DMS79 treated with DMSO at 0.1 percent for 48 hours (cell line): ENCODE measurements around the gene C6orf89.
A peak's percentile ranks its signal among the peaks of the same experiment; 100 is the strongest.
"Not testable (repeated sequence)": the region's sequence is repeated elsewhere in the genome, so short reads cannot be mapped to it uniquely, and the experiment has no call there.

Experiments
- DNase-seq: peaks from one replicate; lab custom pipeline; 2025; lab: John Stamatoyannopoulos, UW

C6orf89 gene

DNA sequence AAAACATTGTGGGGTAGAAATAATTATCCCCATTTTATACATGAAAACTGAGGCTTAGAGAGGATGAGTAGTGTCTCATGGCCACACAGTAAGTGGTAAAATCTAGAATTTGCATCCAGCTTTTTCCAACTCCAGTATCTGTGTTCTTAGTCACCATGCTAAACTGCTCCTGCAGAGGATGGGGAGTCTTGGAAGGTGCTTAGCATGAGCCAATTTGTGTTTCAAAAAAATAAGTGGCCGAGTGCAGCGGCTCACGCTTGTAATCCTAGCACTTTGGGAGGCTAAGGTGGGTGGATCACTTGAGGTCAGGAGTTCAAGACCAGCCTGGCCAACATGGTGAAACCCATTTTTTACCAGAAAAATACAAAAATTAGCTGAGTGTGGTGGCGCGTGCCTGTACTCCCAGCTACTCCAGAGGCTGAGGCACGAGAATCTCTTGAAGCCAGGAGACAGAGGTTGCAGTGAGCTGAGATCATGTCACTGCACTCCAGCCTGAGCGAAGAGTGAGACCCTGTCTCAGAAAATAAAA lies 2.4 kb downstream of the C6orf89 start:
- DNase-seq: no peak

DNA sequence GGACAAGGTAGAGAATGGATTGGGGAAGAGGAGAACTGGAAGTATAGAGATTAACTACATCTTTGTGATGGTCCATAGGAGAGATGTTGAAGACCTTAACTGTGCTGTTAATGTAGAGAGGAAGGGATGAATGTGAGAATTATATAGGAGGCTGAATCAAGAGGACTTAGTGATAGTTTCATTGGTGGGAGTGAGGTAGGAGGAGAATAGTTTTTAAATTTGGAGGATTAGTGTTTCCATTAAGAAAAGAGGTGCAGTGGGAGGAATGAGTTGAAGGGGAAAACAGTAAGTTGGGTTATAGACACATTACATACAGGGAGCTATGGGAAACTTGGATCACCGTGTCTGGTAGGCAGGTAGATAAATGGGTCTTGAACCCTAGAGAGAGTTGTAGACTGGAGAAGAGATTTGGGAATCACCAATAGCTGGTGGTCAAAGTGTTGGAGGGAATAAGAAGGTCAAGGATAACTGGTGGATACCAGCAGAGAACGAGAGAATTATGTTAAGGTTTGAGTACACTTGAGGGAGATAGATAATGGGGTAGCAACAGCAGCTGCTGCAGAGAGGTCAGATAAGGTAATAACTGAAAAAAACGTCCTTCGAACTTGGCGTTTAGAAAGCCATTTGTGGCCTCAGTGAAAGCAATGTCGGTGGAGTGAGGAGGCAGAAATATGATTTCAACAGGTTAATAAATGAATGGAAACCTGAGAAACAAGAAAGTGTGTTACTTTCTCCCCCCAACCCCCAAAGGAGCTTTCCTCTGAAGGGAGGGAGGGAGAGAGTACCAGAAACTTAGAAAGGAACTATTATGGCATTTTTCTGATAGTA lies 3.1 kb downstream of the C6orf89 start:
- peak; percentile 45 for DNase-seq

DNA sequence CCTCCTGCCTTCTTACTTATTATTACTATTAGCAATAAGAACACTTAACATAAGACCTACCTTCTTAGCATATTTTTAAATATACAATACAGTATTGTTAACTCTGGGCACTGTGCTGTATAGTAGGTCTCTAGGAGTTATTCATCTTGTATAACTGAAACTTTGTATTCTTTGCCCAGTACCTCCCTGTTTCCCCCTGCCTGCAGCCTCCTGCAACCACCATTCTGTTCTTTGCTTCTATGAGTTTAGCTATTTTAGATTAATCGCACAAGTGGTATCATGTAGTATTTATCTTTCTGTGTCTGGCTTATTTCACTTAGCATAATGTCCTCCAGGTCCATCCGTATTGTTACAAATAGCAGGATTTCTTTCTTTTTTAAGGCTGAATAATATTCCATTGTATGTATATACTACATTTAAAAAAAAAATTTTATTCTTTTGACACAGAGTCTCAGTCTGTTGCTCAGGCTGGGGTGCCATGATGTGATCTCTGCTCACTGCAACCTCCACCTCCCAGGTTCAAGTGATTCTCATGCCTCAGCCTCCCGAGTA lies 4.4 kb downstream of the C6orf89 start:
- no peak for DNase-seq

DNA sequence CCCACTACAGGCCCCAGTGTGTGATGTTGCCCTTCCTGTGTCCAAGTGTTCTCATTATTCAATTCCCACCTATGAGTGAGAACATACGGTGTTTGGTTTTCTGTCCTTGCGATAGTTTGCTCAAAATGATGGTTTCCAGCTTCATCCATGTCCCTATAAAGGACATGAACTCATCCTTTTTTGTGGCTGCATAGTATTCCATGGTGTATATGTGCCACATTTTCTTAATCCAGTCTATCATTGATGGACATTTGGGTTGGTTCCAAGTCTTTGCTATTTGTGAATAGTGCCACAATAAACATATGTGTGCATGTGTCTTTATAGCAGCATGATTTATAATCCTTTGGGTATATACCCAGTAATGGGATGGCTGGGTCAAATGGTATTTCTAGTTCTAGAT lies 5.4 kb downstream of the C6orf89 start:
- DNase-seq: not testable (repeated sequence)

DNA sequence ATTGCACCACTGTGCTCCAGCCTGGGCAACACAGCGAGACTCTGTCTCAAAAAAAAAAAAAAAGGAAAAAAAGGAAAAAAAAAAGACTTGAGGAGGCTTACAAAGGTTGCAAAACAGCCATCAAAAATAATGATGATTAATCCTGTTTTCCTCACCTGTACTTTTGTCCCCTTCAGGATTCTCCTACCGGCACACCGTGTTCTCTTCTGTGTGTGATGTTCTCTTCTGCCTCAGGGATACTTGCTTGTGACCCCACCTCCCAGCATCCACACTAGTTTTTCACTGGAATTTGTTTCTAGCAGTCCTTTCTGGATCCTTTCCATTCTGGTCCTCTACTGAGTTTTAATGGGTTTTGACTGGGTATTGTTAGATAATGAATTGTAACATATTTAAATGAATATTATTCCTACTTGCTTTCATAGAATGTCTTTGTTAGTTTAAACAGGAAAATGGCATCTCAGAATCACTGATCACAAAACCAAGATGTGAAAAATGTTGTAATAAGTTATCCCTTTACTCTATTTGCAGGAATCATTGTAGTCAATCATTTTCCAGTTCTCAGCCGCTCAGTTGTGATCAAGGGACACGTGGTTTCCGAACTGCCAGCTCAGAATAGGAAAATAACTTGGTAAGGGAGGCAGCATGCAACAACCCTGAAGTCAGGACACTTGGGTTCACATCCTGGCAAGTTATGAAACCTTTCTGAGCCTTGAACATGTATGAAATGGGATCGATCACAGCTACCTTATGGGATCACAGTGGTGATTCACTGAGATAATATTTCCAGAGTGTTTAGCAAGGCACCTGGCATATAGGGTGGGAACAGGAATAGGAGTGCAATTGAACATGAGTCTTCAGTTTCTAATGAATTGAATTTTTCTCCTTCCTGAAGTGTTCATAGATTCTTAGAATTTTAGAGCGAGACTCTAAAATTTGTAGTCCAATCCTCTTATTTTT lies 8.5 kb downstream of the C6orf89 start:
- no peak for DNase-seq

DNA sequence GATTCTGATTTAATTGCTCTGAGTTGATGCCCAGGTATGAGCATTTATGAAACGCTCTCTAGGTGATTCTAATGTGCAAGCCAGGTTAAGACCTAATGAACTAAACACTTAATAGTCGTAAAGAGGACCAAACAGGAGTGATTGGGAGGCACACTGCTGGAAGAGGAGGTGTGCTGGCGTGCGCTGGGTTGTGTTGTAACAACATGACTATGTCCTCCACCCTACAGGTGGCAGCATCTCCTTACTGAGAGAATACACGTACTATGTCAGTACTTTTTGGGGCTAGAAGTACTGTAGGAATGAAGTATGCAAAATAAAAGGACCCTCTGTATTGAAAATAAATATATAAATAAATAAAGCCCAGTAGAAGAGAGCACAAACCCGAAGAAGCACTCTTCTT lies 11.9 kb downstream of the C6orf89 start:
- DNase-seq: no peak

DNA sequence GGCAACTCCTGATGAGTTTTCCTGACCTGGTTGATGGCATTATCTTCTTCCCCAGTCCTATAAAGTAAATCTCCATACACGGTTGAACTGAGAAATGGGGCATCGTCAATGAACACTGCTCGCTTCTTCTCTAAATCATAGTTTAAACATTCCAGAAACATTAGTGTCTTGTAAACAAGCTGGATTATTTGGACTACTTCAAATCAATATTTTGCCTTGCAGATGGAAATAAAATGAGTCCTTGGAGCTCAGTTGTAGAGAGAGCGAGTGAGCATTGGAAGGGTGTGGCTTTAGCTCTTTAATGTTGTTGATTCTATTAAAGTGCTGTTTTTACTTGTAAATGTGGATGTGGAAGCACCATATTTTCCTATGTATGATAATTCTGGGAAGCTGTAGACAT lies 18.4 kb downstream of the C6orf89 start:
- DNase-seq: no peak

DNA sequence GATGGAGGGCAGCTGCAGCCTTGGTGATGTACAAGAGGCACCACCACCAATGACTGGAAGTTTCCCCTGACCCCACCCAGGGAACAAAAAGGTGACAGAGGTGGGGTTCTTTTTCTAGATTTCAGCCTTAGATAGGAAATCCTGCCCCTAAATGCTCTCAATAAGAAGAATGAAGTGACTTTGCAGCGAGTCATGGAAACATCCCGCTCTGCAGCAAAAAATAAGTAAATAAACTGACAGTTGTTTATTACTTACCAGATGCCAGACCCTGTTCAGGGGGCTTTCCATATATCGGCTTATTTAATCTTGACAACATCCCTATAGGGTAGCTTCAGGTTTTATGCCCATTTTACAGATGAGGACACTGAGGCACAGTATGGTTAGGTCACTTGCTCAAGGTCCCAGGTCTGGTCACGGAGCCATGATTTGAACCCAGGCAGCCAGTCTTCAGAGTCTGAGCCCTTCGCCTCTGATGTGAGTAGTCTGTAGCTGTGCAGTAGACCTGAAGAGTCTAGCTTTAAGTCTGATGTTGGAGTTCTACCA lies 19.2 kb downstream of the C6orf89 start:
- DNase-seq: no peak

DNA sequence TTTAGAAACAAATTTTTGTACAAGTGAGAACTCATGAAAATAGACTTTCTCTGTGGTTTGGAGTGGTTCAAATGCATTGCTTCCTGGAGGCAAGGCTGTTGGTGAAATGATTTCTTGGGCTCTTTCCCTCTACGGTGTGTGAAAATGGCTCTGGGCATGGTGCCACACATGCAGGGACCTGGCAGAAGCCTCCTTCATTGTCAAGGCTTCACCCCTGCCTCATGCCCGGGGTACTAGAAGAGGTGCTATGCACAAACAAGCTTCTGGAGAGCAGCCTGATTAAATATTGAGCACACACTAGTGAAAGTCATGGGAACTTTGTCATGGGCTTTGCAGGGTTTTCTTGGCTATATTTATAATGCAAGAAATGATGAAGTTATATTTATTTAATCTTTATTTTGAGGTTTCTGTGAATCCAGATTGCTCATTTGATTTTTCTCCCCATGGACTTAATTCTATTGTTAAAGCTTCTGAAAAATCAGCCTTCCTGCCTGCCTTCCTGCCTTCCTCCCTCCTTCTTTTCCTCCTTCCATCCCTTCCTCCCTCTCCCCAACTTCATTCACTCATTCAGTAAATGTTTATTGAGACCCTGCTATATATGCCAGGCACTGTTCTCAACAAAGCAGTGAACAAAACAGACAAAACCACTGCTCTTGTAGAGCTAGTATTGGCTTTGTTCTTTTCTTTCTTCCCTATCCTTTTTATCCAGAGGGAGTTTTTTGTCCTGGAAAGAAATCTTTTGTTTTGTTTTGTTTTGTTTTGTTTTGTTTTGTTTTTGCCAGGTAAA lies 21.0 kb downstream of the C6orf89 start:
- DNase-seq: peak; percentile 94

DNA sequence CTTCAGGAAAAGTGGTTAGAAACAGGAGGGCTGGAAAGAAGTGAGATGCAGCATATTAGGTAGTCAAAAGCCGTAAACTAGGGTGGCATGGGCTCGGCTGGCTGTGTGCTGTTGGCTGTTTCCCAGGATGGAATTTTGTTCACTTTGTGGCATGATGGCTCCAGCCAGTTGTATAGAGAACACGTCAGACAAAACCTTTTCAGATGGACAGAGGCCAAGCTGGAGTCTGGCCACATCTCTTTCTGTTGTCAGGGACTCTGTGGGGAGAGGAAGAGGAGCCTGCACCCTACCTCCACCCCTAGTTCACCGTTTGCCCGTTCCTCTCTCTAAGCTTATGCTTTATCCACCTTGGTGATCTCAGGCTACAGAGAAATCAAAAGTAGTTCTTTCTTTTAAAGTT lies 22.0 kb downstream of the C6orf89 start:
- DNase-seq: peak; percentile 62

DNA sequence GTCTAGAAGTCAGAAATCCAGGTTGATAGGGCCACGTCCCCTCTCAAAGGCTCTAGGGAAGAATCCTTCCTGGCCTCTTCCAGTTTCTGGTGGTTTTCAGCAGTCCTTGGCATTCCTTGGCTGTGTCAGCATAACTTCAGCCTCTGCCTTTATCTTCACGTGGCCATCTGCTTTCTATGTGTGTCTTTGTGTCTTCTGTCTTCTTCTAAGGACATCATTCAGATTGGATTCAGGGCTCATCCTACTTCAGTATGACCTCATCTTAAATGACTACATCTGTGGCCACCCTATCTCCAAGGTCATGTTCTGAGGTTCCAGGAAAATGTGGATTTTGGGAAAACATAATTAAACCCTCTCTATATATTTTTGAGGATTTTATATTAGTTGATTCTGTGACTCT lies 23.0 kb downstream of the C6orf89 start:
- no peak for DNase-seq

DNA sequence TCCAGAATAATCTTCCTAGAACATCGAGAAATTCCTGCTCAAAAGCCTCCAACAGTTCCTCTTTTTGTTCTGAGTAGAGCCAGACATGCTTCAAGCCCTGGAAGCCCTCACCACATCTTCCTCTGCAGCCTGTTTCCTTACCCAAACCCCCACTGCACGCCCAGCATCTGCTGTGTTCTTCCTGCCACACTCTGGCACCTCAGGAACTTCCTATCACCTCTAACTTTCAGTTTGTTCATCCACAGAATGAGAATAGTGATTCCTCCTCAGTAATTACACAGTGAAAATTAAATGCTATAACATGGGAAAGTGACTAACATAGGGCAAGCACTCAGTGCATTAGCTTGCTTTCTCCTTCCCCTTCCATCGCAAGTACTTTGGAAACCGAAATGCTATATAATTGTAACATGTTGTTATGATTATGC lies 26.3 kb downstream of the C6orf89 start:
- DNase-seq: peak; percentile 38

DNA sequence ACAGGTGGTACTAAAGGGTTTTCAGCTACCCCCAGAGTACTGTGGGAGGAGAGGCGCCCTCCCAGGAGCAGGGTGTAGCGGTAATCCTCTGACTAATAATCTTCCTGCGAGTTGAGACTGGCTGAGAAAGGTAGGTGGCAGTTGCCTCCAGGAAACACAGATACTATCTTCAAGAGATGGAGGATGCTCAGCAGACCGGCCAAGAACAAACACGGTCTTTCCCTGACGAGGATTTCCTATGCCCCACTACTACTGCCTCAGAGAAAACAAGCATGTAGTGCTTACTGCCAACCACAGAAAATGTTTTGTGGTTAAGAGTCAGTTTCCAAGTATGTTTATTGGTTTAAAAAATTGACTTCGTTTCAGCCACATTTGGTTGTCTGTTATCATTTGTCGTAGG lies 26.8 kb downstream of the C6orf89 start:
- peak; percentile 91 for DNase-seq

DNA sequence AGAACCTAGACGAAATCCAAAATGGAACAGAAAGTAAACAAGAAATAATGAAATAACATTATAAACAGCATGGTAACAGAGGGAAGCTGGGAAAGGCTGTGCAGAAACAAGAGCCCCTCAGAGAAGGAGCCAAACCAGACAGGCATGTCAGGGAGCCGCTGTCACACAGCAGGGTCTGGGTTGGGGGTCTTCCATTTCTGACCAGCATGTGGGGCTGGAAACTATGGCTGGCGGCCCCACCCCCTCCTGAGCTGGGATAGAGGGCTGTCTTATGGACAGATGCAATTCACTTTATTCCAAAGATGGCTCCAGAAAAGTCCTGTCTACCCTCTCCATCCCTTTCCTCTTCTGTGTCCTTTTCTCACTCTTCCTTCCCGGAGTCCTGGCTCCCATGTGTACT lies 27.3 kb downstream of the C6orf89 start:
- DNase-seq: no peak

DNA sequence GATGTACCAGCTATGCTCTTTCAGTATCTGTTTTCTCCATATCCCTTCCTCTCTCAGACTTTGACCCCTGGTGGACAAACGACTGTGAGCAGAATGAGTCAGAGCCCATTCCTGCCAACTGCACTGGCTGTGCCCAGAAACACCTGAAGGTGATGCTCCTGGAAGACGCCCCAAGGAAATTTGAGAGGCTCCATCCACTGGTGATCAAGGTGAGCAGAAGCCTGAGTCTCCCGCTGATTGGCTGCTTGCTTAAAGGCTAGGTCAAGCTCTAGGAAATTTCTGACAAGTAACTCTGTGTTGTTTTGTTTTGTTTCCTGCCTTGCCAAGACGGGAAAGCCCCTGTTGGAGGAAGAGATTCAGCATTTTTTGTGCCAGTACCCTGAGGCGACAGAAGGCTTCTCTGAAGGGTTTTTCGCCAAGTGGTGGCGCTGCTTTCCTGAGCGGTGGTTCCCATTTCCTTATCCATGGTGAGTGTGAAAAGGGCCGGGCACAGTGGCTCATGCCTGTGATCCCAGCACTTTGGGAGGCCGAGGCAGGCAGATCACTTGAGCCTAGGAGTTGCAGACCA lies 28.6 kb downstream of the C6orf89 start:
- DNase-seq: no peak

DNA sequence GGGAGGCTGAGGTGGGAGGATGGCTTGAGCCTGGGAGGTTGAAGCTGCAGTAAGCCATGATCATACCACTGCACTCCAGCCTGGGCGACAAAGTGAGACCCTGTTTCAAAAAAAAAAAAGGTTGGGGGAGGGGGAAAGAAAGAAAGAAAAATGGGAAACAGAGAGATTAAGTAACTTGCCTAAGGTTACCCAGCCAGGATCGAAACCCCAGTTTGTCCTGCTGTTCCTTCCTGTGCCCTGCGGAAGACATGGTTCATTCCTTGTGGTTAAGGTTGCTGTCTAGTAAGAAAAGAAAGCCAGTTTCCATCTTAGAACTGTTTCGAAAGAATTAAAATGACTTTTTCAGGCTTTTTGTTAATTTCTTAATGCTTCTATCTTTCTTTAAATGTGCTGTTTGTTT lies 29.8 kb downstream of the C6orf89 start:
- DNase-seq: no peak

DNA sequence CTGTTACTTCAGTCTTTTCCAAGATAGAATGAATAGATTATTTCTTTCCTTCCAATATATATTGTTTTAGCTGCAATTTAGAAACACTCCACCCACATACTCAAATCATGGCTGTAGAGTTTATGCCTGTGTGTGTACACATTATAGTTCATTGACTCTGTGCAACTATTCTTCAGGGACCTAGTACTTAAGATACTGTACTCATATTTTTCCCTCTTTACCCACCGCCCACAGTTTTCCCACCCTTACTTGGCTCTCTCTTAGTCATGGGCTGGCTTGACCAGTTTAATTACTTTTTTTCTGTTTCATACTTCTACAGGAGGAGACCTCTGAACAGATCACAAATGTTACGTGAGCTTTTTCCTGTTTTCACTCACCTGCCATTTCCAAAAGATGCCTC lies 30.4 kb downstream of the C6orf89 start:
- DNase-seq: no peak

DNA sequence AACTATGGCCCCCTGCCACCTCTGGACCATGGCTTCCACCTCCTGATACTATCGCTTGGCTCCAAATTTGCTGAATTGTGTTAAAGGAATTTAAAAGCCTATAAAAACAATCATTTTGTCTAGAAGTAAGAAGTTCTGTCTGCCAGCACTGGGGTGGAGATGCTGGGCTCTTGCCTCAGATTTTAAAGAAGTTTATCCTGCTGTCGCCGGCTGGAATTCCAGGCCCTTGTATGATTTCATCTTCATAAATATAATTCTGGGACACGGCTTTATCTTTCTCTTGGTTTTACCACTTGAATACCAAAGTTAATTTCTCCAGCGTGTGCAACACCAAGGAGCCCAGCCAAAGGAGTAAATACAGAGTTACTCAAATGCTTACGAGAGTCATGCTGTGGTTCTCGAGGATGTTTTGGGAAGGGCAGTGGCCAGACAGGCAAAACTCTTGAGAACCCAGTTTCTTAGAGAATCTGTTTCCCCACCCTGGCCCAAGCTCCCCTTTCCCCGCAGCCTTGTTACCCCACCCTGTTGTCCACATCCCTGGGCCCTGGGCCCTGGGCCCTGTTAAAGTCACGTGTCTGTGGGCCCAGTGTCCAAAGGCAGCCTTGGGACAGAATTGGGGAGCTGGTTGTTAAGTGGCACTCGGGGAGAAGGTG lies 31.9 kb downstream of the C6orf89 start:
- no peak for DNase-seq

DNA sequence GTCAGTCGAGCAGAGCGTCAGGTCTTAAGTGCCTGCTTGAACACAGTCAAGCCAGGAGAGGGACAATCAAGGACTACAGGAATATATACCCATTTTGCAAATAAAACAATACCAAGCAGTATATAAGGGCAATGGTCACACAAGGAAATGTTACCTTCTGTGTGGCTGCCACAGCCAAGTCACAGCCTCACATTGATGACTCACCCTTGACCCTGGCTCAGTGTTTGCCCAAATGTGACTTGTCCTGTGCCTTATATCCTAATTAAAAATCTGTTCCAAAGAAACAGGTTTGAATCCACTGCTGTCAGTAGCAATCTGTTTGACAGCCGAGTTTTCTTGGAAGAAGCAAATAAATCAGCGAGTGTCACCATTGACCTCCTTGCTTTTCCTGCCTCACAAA lies 34.3 kb downstream of the C6orf89 start:
- no peak for DNase-seq

DNA sequence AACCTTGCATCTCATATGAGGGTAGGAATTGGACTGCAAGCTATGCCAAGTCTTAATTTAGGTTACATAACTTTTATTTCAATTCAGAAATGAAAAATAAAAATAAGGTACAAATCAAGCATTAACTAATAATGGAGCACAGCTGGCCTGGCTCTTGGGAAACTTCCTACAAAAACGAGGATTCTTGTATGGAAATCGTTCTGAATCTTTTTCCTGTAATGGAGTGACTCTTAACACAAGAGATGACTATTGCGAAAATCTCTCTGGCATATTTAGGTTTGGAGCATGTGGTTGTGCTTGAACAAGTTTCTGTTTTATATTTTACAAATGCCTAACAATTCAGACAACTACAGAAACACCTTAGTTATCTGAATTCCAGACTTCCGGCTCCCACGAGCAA lies 34.8 kb downstream of the C6orf89 start:
- DNase-seq: no peak

DNA sequence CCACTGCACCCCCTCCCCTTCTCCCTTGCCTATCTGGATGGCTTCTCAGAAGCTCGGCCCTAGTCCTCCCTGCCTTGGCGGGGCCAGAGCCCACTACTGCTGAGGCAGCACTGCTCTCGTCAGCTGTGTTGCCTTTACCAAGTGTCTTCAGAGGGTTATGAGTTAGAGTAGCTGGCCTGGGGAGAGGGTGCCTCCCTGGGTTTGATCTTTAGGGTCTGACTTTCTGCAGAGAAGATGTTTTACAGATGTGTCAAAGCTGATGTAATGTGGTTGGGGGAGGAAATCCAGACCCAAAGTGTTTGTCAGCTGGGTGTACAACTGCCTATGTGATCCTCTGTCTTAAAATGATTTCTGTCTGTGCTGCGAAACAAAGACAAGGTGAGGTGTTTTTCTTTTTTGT lies 38.4 kb downstream of the C6orf89 start:
- no peak for DNase-seq
